PC-3 (cell line): Measurements from ENCODE around the gene HHIP.

Experiments used
- CTCF ChIP-seq: fragments of 300-600 bp; sonication (generic); conservative IDR thresholded peaks from 2 replicates; pipeline ENCODE4 v1.5.1; 2017; ENCODE audit warnings: antibody characterized with exemption, low read depth, mild to moderate bottlenecking, low read length
- EZH2 ChIP-seq: fragments of 300-600 bp; sonication (generic); IDR thresholded peaks from one replicate; pipeline ENCODE4 v1.6.1; 2017; ENCODE audit warnings: antibody characterized with exemption, mild to moderate bottlenecking, low read length; ENCODE audit not compliant: unreplicated experiment
- EZH2phosphoT487 ChIP-seq: fragments of 300-600 bp; sonication (generic); IDR thresholded peaks from 2 replicates; pipeline ENCODE4 v1.6.1; 2018; ENCODE audit warnings: mild to moderate bottlenecking, antibody characterized with exemption, low read length, borderline replicate concordance

GRCh38 chr4:144696376-144696775 is 50.4 kb downstream of the HHIP start:
- TF ChIP-seq CTCF (no peak), EZH2 (no peak), EZH2phosphoT487 (no peak)
